H1 (cell line): ENCODE data around the gene NECTIN1. TPM values are rescaled to one million over a fixed set of nuclear protein-coding genes. Genes with fewer than 3 reads are reported as not detected.

Source experiments
- CTCF ChIA-PET: fragments of 300-600 bp; sonication (Branson Sonifier 250); formaldehyde crosslinking; loops from one replicate; lab custom pipeline; 2021; ENCODE audit not compliant: partially characterized antibody; lab: Charles Lee
- POLR2A ChIA-PET: fragments of 300-600 bp; sonication (Branson Sonifier 250); formaldehyde crosslinking; loops from one replicate; lab custom pipeline; 2021; ENCODE audit warnings: inconsistent platforms; ENCODE audit not compliant: partially characterized antibody; lab: Charles Lee
- DNase-seq, 2 experiments: peaks; one replicate each; pipeline versions ENCODE4 v3.0.0 to v3.0.0-alpha.2; 2010 to 2022; ENCODE audit warnings: low spot score in 2 of 2, low read depth in 1 of 2, mixed read lengths in 1 of 2
- FAIRE-seq: peaks from 2 replicates; lab custom pipeline; 2011; peaks lifted over from hg19 to GRCh38; lab: Jason Lieb, UNC
- H2AFZ ChIP-seq: 2 replicates; pipeline ENCODE4 v1.8.1; 2012; ENCODE audit warnings: low read length, inconsistent platforms
- H2AK5ac ChIP-seq: 2 replicates; pipeline ENCODE4 v1.6.1; 2013; ENCODE audit warnings: low read depth, low read length
- H2BK120ac ChIP-seq: replicated peaks from 2 replicates; pipeline ENCODE3; 2013; ENCODE audit warnings: low read depth, low read length, inconsistent platforms
- H2BK12ac ChIP-seq: 2 replicates; pipeline ENCODE4 v1.6.1; 2013; ENCODE audit warnings: low read depth, low read length
- H2BK15ac ChIP-seq: 2 replicates; pipeline ENCODE4 v1.6.1; 2013; ENCODE audit warnings: low read length
- H2BK20ac ChIP-seq: 2 replicates; pipeline ENCODE4 v1.6.1; 2013; ENCODE audit warnings: low read length
- H2BK5ac ChIP-seq: 2 replicates; pipeline ENCODE4 v1.6.1; 2013; ENCODE audit warnings: low read depth, low read length
- H3K14ac ChIP-seq: 2 replicates; pipeline ENCODE4 v1.6.1; 2013; ENCODE audit warnings: inconsistent platforms; ENCODE audit not compliant: insufficient read length
- H3K18ac ChIP-seq: 2 replicates; pipeline ENCODE4 v1.6.1; 2013; ENCODE audit warnings: low read length; ENCODE audit errors: extremely low read depth
- H3K23ac ChIP-seq: 2 replicates; pipeline ENCODE4 v1.6.1; 2013; ENCODE audit warnings: inconsistent platforms; ENCODE audit not compliant: insufficient read length
- H3K23me2 ChIP-seq: 2 replicates; pipeline ENCODE4 v1.6.1; 2013; ENCODE audit warnings: low read depth, low read length
- H3K27ac ChIP-seq: 2 replicates; pipeline ENCODE4 v1.6.1; 2011; ENCODE audit warnings: low read depth, low read length, inconsistent platforms
- H3K27me3 ChIP-seq, 4 experiments: replicated peaks in 1 of 4; 1 replicate in 1 of 4; 2 replicates in 3 of 4; pipeline versions ENCODE4 v1.6.1 to v1.8.1; 2011 to 2013; ENCODE audit warnings: low read length in 3 of 4, mild to moderate bottlenecking in 3 of 4, inconsistent platforms in 2 of 4, mixed read lengths in 2 of 4, moderate library complexity in 1 of 4; ENCODE audit not compliant: control insufficient read depth in 3 of 4, insufficient read depth in 3 of 4; ENCODE audit errors: extremely low read depth in 1 of 4
- H3K36me3 ChIP-seq, 4 experiments: 2 replicates each; pipeline versions ENCODE4 v1.6.1 to v1.8.1; 2011 to 2013; ENCODE audit warnings: mild to moderate bottlenecking in 4 of 4, low read length in 3 of 4, moderate library complexity in 2 of 4, control low read depth in 1 of 4, inconsistent platforms in 1 of 4; ENCODE audit not compliant: insufficient read depth in 4 of 4, control insufficient read depth in 2 of 4
- H3K4ac ChIP-seq: replicated peaks from 2 replicates; pipeline ENCODE3; 2013; ENCODE audit warnings: low read length, low read depth, mixed read lengths, inconsistent platforms; ENCODE audit not compliant: insufficient read length
- H3K4me1 ChIP-seq, 4 experiments: replicated peaks in 1 of 4; 1 replicate in 1 of 4; 2 replicates in 3 of 4; pipeline versions ENCODE4 v1.6.1 to v1.8.1; 2011 to 2013; ENCODE audit warnings: low read length in 3 of 4, inconsistent platforms in 2 of 4, mixed read lengths in 1 of 4; ENCODE audit not compliant: insufficient read depth in 4 of 4, control insufficient read depth in 3 of 4
- H3K4me2 ChIP-seq, 2 experiments: 2 replicates each; pipeline versions ENCODE4 v1.6.1 to v1.8.1; 2011 to 2013; ENCODE audit warnings: low read depth in 2 of 2, low read length in 2 of 2, control low read depth in 1 of 2, inconsistent platforms in 1 of 2, mild to moderate bottlenecking in 1 of 2; ENCODE audit not compliant: insufficient read depth in 1 of 2
- H3K4me3 ChIP-seq, 4 experiments: fragments of 200-600, 300-600 bp in 1 of 4; sonication (generic), shearing (Covaris generic), sonication (Bioruptor Twin) in 1 of 4; 2 replicates each; pipeline versions ENCODE4 v1.5.1 to v1.8.1; 2011 to 2016; ENCODE audit warnings: low read length in 4 of 4, low read depth in 3 of 4, control low read depth in 2 of 4, inconsistent platforms in 2 of 4, mild to moderate bottlenecking in 2 of 4, mixed read lengths in 1 of 4, moderate library complexity in 1 of 4; ENCODE audit not compliant: insufficient read depth in 2 of 4; ENCODE audit errors: extremely low read depth in 1 of 4
- H3K56ac ChIP-seq: replicated peaks from 2 replicates; pipeline ENCODE3; 2013; ENCODE audit warnings: low read depth, mild to moderate bottlenecking, mixed read lengths, low read length, inconsistent platforms; ENCODE audit not compliant: insufficient read length
- H3K79me1 ChIP-seq: 2 replicates; pipeline ENCODE4 v1.6.1; 2013; ENCODE audit warnings: low read depth, low read length, control low read depth
- H3K79me2 ChIP-seq, 2 experiments: 2 replicates each; pipeline versions ENCODE4 v1.6.1 to v1.8.1; 2012 to 2013; ENCODE audit warnings: low read length in 2 of 2, mild to moderate bottlenecking in 2 of 2, inconsistent platforms in 1 of 2; ENCODE audit not compliant: insufficient read depth in 2 of 2, control insufficient read depth in 1 of 2
- H3K9ac ChIP-seq, 4 experiments: replicated peaks in 1 of 4; 1 replicate in 1 of 4; 2 replicates in 3 of 4; pipeline versions ENCODE4 v1.6.1 to v1.8.1; 2011 to 2013; ENCODE audit warnings: low read depth in 3 of 4, low read length in 3 of 4, control low read depth in 2 of 4, mild to moderate bottlenecking in 2 of 4, moderate library complexity in 2 of 4, inconsistent platforms in 1 of 4; ENCODE audit errors: extremely low read depth in 1 of 4
- H3K9me3 ChIP-seq, 2 experiments: 2 replicates each; pipeline versions ENCODE4 v1.6.1 to v1.8.1; 2012 to 2013; ENCODE audit warnings: mild to moderate bottlenecking in 2 of 2, moderate library complexity in 2 of 2, control low read depth in 1 of 2, inconsistent platforms in 1 of 2, low read depth in 1 of 2, low read length in 1 of 2, mixed read lengths in 1 of 2; ENCODE audit not compliant: insufficient read depth in 2 of 2
- H4K20me1 ChIP-seq, 2 experiments: replicated peaks in 1 of 2; 2 replicates each; pipeline versions ENCODE3 to v1.8.1; 2011 to 2013; ENCODE audit warnings: inconsistent platforms in 2 of 2, low read length in 2 of 2, mild to moderate bottlenecking in 1 of 2; ENCODE audit not compliant: insufficient read depth in 2 of 2, control insufficient read depth in 1 of 2
- H4K5ac ChIP-seq: 2 replicates; pipeline ENCODE4 v1.6.1; 2013; ENCODE audit warnings: low read length, low read depth, mixed read lengths, inconsistent platforms; ENCODE audit not compliant: insufficient read length
- H4K8ac ChIP-seq: 2 replicates; pipeline ENCODE4 v1.8.0; 2013; ENCODE audit warnings: mild to moderate bottlenecking, moderate library complexity, low read length, inconsistent platforms; ENCODE audit not compliant: insufficient read depth; ENCODE audit errors: extremely low read depth
- H4K91ac ChIP-seq: replicated peaks from 2 replicates; pipeline ENCODE3; 2013; ENCODE audit warnings: low read length, mixed read lengths, inconsistent platforms; ENCODE audit not compliant: insufficient read length
- BACH1 ChIP-seq: IDR thresholded peaks from 2 replicates; pipeline ENCODE4 v1.6.1; 2012; ENCODE audit warnings: low read length, improper control_type of control experiment
- CBX5 ChIP-seq: fragments of 300-800, 300-1000 bp; sonication (generic); IDR thresholded peaks from 2 replicates; pipeline ENCODE4 v1.7.1; 2016; ENCODE audit warnings: antibody characterized with exemption, low read length, low read depth
- CREB1 ChIP-seq: IDR thresholded peaks from 2 replicates; pipeline ENCODE4 v1.6.1; 2012; ENCODE audit warnings: inconsistent platforms
- HDAC2 ChIP-seq, 2 experiments: fragments of 300-600 bp in 1 of 2; sonication (generic) in 1 of 2; IDR thresholded peaks; 2 replicates each; pipeline ENCODE4 v1.6.1; 2011 to 2012; ENCODE audit warnings: low read depth in 2 of 2, low read length in 2 of 2, mild to moderate bottlenecking in 2 of 2, moderate library complexity in 2 of 2, borderline replicate concordance in 1 of 2, inconsistent platforms in 1 of 2
- HDAC6 ChIP-seq: IDR thresholded peaks from one replicate; pipeline ENCODE4 v1.7.1; 2012; ENCODE audit warnings: low read depth, mild to moderate bottlenecking, inconsistent platforms, low read length, moderate library complexity
- KDM1A ChIP-seq: fragments of 200-600, 300-600 bp; sonication (generic); IDR thresholded peaks from 2 replicates; pipeline ENCODE4 v1.7.1; 2016; ENCODE audit warnings: mild to moderate bottlenecking, low read length, borderline replicate concordance
- POLR2A ChIP-seq, 2 experiments: IDR thresholded peaks; 1 replicate in 1 of 2; 2 replicates in 1 of 2; pipeline ENCODE4 v1.6.1; 2011; ENCODE audit warnings: low read depth in 2 of 2, low read length in 2 of 2, mild to moderate bottlenecking in 2 of 2; ENCODE audit errors: control extremely low read depth in 1 of 2
- SAP30 ChIP-seq: fragments of 300-600 bp; sonication (generic); IDR thresholded peaks from 2 replicates; pipeline ENCODE4 v1.7.1; 2012; ENCODE audit warnings: low read length, moderate library complexity, mild to moderate bottlenecking, inconsistent platforms; ENCODE audit not compliant: insufficient read depth, insufficient replicate concordance
- SP1 ChIP-seq: IDR thresholded peaks from 2 replicates; pipeline ENCODE4 v1.6.1; 2011; ENCODE audit warnings: low read depth, low read length
- TCF12 ChIP-seq: IDR thresholded peaks from 2 replicates; pipeline ENCODE4 v1.6.1; 2011; ENCODE audit warnings: low read depth, mild to moderate bottlenecking, low read length
- ZNF274 ChIP-seq: IDR thresholded peaks from 2 replicates; pipeline ENCODE4 v1.7.0; 2012; ENCODE audit warnings: low read length, borderline replicate concordance; ENCODE audit errors: extremely low read depth
- WGBS, 2 experiments: shearing (Covaris generic) in 1 of 2; methylation state at CpG; one replicate each; pipeline versions ENCODE4 v1.1.6 to v1.1.7; 2013 to 2015; ENCODE audit warnings: low lambda C conversion rate in 2 of 2, mixed read lengths in 2 of 2, inconsistent platforms in 1 of 2, low coverage in 1 of 2, missing lambda C conversion rate in 1 of 2; ENCODE audit not compliant: insufficient replicate concordance in 2 of 2, insufficient coverage in 1 of 2, insufficient read length in 1 of 2; ENCODE audit errors: extremely low coverage in 1 of 2, missing lambda C conversion rate in 1 of 2; 5-methylcytosine and 5-hydroxymethylcytosine counted together
- polyA plus RNA-seq, 7 experiments: library from polyadenylated mRNA; depleted of rRNA in 3 of 7; stranded (reverse) in 5 of 7; unstranded in 2 of 7; fragments of >200 nt in 5 of 7; fragments of 200-250 nt in 2 of 7; gene quantifications; 1 replicate in 5 of 7; 2 replicates in 1 of 7; 4 replicates in 1 of 7; pipeline versions ENCODE4 v1.2.1 to v1.2.3, GENCODE V29; 2011 to 2013; ENCODE audit warnings: missing spikeins in 2 of 7, mixed read lengths in 2 of 7
- total RNA-seq: library from RNA; stranded (reverse); fragmentation: NEBNext Ultra II Directional; extraction: Animal tissue kit (Norgen Biotek cat#: 25700); gene quantifications from 2 replicates; pipeline ENCODE4 v1.2.1, GENCODE V29; 2021
- TF ChIP-seq, protein P1 (sequence below): IDR thresholded peaks from 2 replicates; pipeline ENCODE4 v1.6.1; 2011; ENCODE audit warnings: low read depth, mild to moderate bottlenecking, low read length; ENCODE audit not compliant: insufficient read depth
- TF ChIP-seq, protein P2 (sequence below): IDR thresholded peaks from 2 replicates; pipeline ENCODE4 v1.6.1; 2011; ENCODE audit warnings: low read length, improper control_type of control experiment

Gene NECTIN1
- total and polyA plus RNA-seq, 2 of the 8 experiments (the other 6 are each of a cell fraction or from before 2014, with no cell fraction given) = 43.2 to 97.7 TPM

DNA sequence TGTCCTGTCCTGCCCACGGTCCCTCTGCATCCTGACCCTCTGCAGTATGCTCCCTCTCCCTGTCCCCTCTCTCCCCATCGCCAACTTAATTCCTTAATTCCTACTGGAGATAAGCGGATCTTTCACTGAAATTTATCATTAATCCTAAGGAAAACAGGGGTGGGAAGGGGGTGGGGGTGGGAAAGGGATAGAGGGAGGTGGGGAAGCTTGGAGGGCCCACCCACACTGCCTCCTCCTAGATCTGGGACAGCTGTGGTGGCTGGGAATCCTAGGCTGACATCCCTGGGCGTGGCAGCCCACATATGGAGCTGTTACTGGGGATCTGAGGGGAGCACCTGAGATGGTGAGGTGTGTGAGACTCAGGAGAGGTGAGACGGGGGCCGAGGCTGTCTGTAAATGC lies 14.4 kb downstream of the NECTIN1 start:
- no peak overlapping the region for H2BK12ac ChIP-seq
- no peak overlapping the region for H2BK20ac ChIP-seq
- no peaks in the 10 kb centered on the region for H3K36me3 ChIP-seq
- H4K8ac ChIP-seq = no peak overlapping the region
- H3K18ac ChIP-seq = no peak overlapping the region
- H4K20me1 ChIP-seq = peaks cover 70 to 74% of the 10 kb centered on the region in 2 experiments
- no peak overlapping the region for H4K91ac ChIP-seq
- H3K4me3 ChIP-seq = no peak overlapping the region
- WGBS, 2 experiments = 77% methylated on average over 6 of the region's 6 CpGs; no CpG with 5 or more reads in 1 of the 2 experiments
- H3K27me3 ChIP-seq = no peaks in the 10 kb centered on the region
- DNase-seq (no peak), FAIRE-seq (no peak)
- H3K56ac ChIP-seq = no peak overlapping the region
- H3K23me2 ChIP-seq = no peaks in the 10 kb centered on the region
- no peak overlapping the region for H2BK15ac ChIP-seq
- ChIA-PET POLR2A (interaction anchor here (0.6 kb wide), 1 partner anchor 120 kb away, joined by 3 read pairs; no protein-coding TSS in a partner anchor), CTCF (interaction anchor here (0.7 to 3.7 kb wide), 9 partner anchors 9 to 398 kb away, joined by 3 to 17 read pairs (median 4); partner anchors contain the start of gene NECTIN1)
- H2AK5ac ChIP-seq = no peak overlapping the region
- H4K5ac ChIP-seq = no peak overlapping the region
- no peak overlapping the region for H3K4ac ChIP-seq
- H3K79me1 ChIP-seq = peaks cover 41% of the 10 kb centered on the region
- no peak overlapping the region for H3K4me2 ChIP-seq
- H3K9me3 ChIP-seq = no peaks in the 10 kb centered on the region
- H3K9ac ChIP-seq = no peak overlapping the region
- H3K23ac ChIP-seq = no peak overlapping the region
- H2AFZ ChIP-seq = no peak overlapping the region
- no peak overlapping the region for H2BK5ac ChIP-seq
- peaks cover 8 to 91% of the 10 kb centered on the region in 2 experiments; a peak in 3 of 4 replicates for H3K79me2 ChIP-seq
- no peak overlapping the region for H2BK120ac ChIP-seq
- H3K4me1 ChIP-seq = peaks cover 5 to 47% (median 19%) of the 10 kb centered on the region in 4 experiments
- H3K14ac ChIP-seq = no peak overlapping the region
- H3K27ac ChIP-seq = no peak overlapping the region
- TF ChIP-seq TCF12 = no peak
- TF ChIP-seq CREB1 = no peak
- TF ChIP-seq HDAC6 = no peak
- no peak for TF ChIP-seq ZNF274
- TF ChIP-seq, protein P1, sequence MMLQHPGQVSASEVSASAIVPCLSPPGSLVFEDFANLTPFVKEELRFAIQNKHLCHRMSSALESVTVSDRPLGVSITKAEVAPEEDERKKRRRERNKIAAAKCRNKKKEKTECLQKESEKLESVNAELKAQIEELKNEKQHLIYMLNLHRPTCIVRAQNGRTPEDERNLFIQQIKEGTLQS = no peak
- TF ChIP-seq HDAC2 (IDR thresholded peaks at IDR 0.05; ENCODE audit: borderline replicate concordance in 1 of 2, low read depth in 2 of 2, low read length in 2 of 2) = no peak
- TF ChIP-seq, protein P2, sequence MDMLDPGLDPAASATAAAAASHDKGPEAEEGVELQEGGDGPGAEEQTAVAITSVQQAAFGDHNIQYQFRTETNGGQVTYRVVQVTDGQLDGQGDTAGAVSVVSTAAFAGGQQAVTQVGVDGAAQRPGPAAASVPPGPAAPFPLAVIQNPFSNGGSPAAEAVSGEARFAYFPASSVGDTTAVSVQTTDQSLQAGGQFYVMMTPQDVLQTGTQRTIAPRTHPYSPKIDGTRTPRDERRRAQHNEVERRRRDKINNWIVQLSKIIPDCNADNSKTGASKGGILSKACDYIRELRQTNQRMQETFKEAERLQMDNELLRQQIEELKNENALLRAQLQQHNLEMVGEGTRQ = no peak
- TF ChIP-seq BACH1 = no peak
- TF ChIP-seq POLR2A (IDR thresholded peaks at IDR 0.05; ENCODE audit: control extremely low read depth in 1 of 2, low read depth in 2 of 2, low read length in 2 of 2) = no peak
- no peak for TF ChIP-seq SAP30
- no peak for TF ChIP-seq KDM1A
- TF ChIP-seq CBX5 = no peak
- TF ChIP-seq SP1 = no peak
